Testis (tissue), 2 donors: Measurements from ENCODE around the gene PRKAG2.

ENCODE experiments used
- POLR2A ChIP-seq: fragments of 450-650 bp; IDR thresholded peaks from one replicate; pipeline ENCODE4 v1.6.1; 2017; ENCODE audit warnings: antibody characterized with exemption, mild to moderate bottlenecking, moderate library complexity
- TF ChIP-seq, protein P1 (sequence below), 3 experiments: fragments of 450-650 bp in 2 of 3; fragments of 200-600 bp in 1 of 3; sonication (generic) in 1 of 3; IDR thresholded peaks; one replicate each; pipeline ENCODE4 v1.5.1; 2016 to 2019; ENCODE audit warnings: antibody characterized with exemption in 3 of 3, mild to moderate bottlenecking in 2 of 3, moderate library complexity in 1 of 3

DNA sequence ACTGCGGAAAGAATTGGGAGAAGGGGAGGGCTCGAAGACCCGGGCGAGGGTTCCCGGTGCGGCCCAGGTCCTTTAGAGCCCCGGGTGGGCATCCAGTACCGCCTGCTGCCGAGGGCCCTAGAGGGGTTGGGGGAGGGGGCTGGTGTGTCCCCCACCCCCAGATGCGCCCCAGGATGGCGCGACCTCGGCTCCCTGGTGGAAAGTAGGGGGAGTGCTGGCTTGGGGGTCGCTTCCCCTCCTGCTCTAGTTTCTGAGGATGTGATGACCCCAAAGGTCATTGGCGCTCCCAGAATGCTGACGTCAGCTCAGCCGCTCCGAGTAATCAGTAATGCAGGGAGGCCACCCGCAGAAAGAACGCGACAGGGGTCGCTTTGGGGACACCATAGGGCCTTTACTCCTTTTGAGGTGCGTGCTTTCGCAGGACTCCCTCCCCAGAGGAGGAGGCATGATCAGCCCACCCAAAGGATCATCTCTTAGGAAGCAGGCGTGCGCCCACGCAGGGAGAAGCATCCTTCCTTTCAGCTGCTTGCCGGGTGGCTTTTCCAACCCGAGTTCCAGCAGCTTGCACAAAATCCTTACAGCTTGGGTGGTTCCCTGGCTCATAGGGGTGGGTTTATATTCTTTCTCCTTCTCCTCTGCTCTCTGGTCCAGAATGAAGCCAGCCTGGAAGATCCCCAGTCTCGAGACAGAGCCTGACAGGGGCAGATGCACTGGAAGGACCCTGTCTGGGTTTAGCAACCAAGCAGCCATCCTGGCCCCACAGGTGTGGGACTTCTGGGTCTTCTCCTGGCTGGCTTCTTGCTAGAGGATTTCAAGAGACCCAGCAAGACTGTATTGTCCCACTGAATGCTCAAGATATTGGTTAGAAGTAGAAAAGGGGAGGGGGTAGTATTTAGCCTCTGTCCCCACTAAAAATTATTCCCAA, 1.3 kb upstream of the PRKAG2 start:
- TF ChIP-seq POLR2A = no peak
- TF ChIP-seq, protein P1, sequence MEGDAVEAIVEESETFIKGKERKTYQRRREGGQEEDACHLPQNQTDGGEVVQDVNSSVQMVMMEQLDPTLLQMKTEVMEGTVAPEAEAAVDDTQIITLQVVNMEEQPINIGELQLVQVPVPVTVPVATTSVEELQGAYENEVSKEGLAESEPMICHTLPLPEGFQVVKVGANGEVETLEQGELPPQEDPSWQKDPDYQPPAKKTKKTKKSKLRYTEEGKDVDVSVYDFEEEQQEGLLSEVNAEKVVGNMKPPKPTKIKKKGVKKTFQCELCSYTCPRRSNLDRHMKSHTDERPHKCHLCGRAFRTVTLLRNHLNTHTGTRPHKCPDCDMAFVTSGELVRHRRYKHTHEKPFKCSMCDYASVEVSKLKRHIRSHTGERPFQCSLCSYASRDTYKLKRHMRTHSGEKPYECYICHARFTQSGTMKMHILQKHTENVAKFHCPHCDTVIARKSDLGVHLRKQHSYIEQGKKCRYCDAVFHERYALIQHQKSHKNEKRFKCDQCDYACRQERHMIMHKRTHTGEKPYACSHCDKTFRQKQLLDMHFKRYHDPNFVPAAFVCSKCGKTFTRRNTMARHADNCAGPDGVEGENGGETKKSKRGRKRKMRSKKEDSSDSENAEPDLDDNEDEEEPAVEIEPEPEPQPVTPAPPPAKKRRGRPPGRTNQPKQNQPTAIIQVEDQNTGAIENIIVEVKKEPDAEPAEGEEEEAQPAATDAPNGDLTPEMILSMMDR (IDR thresholded peaks at IDR 0.05) = no peak
